HG02610 (cell line): ENCODE data around the gene RHO.
A peak's percentile ranks its signal among the peaks of the same experiment; 100 is the strongest.

Experiments
- ATAC-seq: cut with Tn5 transposase; IDR thresholded peaks from one replicate; pipeline ENCODE4 v1.9.1; 2021; ENCODE audit warnings: mild to moderate bottlenecking, moderate library complexity; ENCODE audit not compliant: unreplicated experiment

The RHO gene

GRCh38 chr3:129518581-129518980, 9.9 kb upstream of the RHO start:
- ATAC-seq, result no peak

GRCh38 chr3:129519449-129519848, 9.0 kb upstream of the RHO start:
- no peak for ATAC-seq

- ATAC-seq, result no peak
Observed at GRCh38 chr3:129519896-129520715, 8.3 kb upstream of the RHO start.

DNA sequence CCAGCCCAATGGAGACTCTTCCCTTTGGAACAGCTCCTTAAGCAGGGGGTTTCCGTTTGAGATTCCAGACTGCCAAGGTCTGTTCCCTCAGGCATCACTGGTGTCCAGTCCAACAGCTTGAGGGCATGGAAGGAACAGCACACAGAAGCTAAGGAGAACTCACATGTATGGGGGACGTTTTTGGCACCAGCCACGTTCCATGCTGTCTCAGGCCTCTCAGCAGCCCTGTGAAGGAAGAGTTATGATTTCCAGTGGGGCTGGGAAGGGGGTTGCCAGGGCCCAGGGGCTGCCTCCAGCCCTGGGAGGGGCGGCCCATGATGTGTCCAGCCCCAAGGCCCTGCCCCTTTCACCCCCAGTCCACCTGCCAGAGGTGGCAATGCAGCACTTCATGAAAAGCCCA, 7.5 kb upstream of the RHO start:
- ATAC-seq, result no peak

GRCh38 chr3:129521611-129522010, 6.8 kb upstream of the RHO start:
- no peak for ATAC-seq

DNA sequence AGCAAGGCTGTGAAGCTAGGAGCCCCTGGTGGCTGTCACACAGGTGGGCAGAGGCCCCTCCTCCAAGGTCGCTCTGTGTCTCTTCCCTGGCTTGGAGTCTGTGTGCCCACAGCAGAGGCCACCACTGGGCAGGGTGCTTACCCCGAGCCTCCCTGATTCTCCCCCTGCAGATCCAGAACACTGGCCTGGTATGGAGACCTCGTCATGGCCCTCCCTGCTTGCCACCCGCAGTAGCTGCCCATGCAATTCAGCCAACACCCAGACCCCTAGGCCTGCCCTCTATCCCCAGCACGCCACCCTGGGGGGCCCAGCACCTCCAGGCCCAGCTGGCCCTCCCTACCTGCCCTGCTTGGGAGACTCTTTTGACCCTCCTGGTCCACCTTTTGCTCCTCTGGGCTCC, 5.5 kb upstream of the RHO start:
- no peak for ATAC-seq

DNA sequence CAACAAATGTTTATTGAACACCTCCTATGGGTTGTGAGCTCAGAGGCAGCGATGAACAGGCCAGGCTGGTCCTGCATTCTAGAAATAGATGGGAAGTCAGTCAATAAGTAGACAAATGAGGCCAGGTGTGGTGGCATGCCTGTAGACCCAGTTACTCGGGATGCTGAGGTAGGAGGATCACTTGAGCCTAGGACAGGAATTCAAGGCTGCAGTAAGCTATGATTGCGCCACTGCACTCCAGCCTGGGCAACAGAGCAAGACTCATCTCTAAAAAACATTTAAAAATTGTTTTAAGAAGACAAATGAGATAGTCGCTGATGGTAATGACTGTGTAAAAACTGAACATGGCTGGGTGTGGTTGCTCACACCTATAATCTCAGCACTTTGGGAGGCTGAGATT, 4.4 kb upstream of the RHO start:
- no peak for ATAC-seq

DNA sequence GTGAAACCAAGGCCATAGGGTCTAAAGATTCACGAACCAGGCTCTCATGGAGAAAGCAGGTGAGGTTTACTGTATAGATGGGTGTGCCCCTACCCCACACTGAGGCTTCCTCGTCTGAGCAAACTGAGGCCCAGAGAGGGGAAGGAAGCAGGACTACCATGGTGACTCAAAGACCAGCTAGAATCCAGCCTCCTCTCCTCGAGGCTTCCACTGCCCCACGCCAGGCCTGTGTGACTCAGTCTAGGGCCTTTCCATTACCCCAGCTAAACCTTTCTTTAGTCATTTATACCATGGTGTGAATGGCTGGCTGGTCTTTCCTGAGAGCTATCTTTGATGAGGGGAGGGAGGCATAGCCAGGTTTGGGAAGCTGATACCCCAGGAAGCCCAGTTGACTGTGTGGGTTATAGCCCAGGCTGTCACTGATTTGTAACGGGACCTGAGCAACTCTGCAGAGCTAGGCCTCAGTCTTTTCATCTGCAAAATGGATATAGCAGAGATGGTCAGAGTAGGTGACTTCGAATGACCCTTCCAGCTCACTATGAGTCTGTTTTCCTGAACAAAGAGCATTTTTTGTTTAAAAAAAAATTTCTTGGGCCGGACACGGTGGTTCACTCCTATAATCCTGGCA, 3.0 kb upstream of the RHO start:
- no peak for ATAC-seq

DNA sequence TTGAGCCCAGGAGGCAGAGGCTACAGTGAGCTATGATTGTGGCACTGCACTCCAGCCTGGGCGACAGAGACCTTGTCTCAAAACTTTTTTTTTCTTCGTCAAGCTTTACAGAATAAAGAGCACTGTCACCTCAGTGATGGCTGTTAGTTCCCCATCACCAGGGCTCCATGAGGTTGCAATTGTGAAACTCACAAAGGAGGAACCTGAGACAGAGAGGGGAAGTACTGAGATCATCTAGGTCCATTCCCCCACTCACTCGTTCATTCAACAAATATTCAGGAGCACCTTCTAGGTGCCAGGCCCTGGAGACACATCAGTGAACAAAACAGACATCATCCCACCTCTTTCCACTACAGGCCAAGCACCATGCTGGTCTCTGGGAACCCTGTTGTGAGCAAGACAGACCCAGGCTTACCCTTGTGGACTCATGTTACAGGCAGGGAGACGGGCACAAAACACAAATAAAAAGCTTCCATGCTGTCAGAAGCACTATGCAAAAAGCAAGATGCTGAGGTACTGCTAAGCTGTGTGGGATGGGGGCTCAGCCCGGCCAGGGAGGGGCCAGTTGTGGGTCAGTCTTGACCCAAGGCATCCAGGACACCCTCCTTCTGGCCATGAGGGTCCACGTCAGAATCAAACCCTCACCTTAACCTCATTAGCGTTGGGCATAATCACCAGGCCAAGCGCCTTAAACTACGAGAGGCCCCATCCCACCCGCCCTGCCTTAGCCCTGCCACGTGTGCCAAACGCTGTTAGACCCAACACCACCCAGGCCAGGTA, 2.1 kb upstream of the RHO start:
- ATAC-seq, result peak; percentile 91

DNA sequence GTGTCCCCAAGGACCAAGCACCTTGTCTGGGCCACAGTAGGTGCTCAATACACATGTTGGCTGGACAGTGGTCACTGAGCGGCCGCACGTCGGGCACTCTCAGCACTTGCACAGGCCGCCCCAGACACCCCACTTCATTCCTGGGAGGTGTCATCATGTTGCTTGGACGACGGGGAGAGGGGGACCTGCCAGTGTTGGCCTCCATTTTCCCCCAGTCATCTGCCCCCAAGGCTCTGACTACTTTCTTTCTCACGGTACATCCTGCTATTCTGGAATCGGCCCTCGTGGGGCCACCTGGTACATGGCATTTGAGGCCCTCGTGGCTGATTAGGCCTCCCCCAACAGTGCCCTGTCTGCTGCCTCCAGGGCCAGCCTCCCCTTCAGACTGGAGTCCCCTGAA, 1.2 kb upstream of the RHO start:
- ATAC-seq, result no peak

DNA sequence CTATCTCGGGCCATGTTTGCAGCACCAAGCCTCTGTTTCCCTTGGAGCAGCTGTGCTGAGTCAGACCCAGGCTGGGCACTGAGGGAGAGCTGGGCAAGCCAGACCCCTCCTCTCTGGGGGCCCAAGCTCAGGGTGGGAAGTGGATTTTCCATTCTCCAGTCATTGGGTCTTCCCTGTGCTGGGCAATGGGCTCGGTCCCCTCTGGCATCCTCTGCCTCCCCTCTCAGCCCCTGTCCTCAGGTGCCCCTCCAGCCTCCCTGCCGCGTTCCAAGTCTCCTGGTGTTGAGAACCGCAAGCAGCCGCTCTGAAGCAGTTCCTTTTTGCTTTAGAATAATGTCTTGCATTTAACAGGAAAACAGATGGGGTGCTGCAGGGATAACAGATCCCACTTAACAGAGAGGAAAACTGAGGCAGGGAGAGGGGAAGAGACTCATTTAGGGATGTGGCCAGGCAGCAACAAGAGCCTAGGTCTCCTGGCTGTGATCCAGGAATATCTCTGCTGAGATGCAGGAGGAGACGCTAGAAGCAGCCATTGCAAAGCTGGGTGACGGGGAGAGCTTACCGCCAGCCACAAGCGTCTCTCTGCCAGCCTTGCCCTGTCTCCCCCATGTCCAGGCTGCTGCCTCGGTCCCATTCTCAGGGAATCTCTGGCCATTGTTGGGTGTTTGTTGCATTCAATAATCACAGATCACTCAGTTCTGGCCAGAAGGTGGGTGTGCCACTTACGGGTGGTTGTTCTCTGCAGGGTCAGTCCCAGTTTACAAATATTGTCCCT, 1.2 kb downstream of the RHO start:
- no peak for ATAC-seq

GRCh38 chr3:129530251-129530791, 1.9 kb downstream of the RHO start:
- no peak for ATAC-seq

- ATAC-seq, result no peak
Observed at GRCh38 chr3:129530821-129531220, 2.4 kb downstream of the RHO start.

DNA sequence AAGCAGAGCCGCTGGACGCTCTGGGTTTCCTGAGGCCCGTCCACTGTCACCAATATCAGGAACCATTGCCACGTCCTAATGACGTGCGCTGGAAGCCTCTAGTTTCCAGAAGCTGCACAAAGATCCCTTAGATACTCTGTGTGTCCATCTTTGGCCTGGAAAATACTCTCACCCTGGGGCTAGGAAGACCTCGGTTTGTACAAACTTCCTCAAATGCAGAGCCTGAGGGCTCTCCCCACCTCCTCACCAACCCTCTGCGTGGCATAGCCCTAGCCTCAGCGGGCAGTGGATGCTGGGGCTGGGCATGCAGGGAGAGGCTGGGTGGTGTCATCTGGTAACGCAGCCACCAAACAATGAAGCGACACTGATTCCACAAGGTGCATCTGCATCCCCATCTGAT, 3.3 kb downstream of the RHO start:
- ATAC-seq, result no peak

DNA sequence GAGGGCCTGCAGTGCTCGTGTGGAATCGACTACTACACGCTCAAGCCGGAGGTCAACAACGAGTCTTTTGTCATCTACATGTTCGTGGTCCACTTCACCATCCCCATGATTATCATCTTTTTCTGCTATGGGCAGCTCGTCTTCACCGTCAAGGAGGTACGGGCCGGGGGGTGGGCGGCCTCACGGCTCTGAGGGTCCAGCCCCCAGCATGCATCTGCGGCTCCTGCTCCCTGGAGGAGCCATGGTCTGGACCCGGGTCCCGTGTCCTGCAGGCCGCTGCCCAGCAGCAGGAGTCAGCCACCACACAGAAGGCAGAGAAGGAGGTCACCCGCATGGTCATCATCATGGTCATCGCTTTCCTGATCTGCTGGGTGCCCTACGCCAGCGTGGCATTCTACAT, 3.8 kb downstream of the RHO start:
- no peak for ATAC-seq

DNA sequence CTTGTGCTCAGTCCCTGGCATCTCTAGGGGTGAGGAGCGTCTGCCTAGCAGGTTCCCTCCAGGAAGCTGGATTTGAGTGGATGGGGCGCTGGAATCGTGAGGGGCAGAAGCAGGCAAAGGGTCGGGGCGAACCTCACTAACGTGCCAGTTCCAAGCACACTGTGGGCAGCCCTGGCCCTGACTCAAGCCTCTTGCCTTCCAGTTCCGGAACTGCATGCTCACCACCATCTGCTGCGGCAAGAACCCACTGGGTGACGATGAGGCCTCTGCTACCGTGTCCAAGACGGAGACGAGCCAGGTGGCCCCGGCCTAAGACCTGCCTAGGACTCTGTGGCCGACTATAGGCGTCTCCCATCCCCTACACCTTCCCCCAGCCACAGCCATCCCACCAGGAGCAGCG, 5.0 kb downstream of the RHO start:
- no peak for ATAC-seq

DNA sequence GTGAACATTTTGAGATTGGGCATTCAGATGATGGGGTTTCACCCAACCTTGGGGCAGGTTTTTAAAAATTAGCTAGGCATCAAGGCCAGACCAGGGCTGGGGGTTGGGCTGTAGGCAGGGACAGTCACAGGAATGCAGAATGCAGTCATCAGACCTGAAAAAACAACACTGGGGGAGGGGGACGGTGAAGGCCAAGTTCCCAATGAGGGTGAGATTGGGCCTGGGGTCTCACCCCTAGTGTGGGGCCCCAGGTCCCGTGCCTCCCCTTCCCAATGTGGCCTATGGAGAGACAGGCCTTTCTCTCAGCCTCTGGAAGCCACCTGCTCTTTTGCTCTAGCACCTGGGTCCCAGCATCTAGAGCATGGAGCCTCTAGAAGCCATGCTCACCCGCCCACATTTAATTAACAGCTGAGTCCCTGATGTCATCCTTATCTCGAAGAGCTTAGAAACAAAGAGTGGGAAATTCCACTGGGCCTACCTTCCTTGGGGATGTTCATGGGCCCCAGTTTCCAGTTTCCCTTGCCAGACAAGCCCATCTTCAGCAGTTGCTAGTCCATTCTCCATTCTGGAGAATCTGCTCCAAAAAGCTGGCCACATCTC, 6.1 kb downstream of the RHO start:
- no peak for ATAC-seq

GRCh38 chr3:129535075-129535474, 6.6 kb downstream of the RHO start:
- ATAC-seq, result no peak

DNA sequence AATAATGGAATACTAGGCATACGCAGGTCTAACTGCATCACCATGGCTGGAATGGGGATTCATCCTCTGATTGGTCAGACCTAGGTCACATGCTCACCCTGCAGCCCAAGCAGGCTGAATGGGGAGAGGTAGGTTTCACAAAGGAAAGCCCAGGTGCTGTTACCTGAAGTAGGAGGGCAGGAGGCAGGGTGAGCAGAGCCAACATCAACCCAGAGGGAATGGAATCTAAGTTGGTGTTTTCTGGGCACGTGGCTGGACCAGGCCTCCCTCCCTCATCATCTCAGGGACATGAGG, 7.9 kb downstream of the RHO start:
- ATAC-seq, result no peak

- ATAC-seq, result no peak
Observed at GRCh38 chr3:129536804-129537203, 8.4 kb downstream of the RHO start.

- no peak for ATAC-seq
Observed at GRCh38 chr3:129539206-129539605, 10.8 kb downstream of the RHO start.
